Stimulated activated CD4-positive, alpha-beta T cell treated with anti-CD3 and anti-CD28 coated beads, Interleukin-12 subunit alpha, Interleukin-12 subunit beta, amount 100 ng/mL, for 4 hours (primary cell): ENCODE data around the gene PEAK3.

ENCODE experiments used
- DNase-seq: peaks from one replicate; pipeline ENCODE4 v3.0.0-alpha.2; 2020

PEAK3 gene

GRCh38 chr19:2249010-2249866 is 32.7 kb downstream of the PEAK3 start, which contains the start of gene AMH:
Gene AMH, plus strand, starts transcription at chr19:2249323. Its CDS starts 10 bp downstream, at chr19:2249333.
- DNase-seq = no peak

GRCh38 chr19:2248136-2249009 is 33.6 kb downstream of the PEAK3 start:
- DNase-seq = no peak

GRCh38 chr19:2247433-2248101 is 34.4 kb downstream of the PEAK3 start:
- DNase-seq = no peak

- DNase-seq = no peak
Measured at GRCh38 chr19:2246801-2247361, 35.1 kb downstream of the PEAK3 start.

GRCh38 chr19:2246014-2246620 is 35.9 kb downstream of the PEAK3 start:
- DNase-seq = no peak

GRCh38 chr19:2245273-2245672 is 36.7 kb downstream of the PEAK3 start:
- DNase-seq = no peak

GRCh38 chr19:2244486-2244885 is 37.5 kb downstream of the PEAK3 start:
- DNase-seq = no peak

- DNase-seq = no peak
Measured at GRCh38 chr19:2244125-2244411, 37.9 kb downstream of the PEAK3 start.

DNA sequence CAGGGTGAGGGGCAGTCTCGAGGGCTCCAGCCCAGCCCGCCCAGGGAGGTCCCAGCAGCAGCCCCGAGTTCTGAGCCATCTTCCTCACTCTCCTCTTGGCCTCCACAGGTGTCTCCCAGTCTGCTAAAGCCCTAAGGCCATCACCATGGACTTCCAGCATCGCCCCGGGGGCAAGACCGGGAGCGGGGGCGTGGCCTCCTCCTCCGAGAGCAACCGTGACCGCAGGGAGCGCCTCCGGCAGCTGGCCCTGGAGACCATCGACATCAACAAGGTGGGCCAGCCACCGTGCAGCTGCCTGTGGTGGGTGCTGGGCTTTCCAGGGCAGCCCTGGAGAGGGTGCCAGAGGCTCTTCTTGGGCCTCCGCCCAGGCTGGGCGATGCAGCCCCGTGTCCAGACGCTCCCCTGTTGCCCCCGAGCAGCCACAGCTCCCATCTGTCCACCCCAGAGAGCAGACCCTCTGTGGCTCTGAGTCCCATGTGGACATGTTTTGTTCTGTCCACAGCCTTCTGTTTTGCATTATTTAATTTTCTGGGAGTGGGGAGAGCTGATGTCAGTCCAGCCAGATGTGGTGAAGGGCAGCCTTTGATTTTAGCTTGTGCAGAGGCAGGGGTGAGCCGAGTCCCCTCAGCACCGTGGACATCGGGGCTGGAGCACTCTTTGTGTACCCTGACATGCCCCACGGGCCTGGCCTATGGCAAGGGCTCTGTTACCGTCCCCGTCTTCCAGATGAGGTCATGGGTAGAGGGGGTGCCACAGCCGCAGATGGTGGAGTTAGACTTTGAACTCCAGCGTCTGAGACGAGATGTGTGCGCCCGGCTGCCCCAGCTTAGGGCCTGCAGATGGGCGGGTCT is 38.5 kb downstream of the PEAK3 start:
- no peak for DNase-seq

DNA sequence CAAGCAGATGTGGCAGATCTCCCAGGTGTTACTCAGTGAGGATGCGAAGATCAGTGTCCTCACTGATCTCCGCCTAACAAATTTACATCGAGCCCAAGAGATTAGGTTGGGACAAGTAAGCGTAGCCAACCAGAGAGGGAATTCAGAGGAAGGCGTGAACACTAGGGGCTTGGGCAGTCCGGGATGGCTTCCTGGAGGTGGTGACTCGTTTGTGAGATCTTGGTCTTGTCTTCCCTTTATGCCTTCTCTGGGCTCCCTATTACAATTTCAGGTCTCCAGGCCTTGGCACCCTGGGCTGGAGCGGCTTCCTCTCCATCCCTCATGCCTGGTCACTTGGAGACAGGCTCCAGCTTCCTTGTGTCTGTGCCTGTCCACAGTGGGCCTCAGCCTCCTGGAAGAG is 39.2 kb downstream of the PEAK3 start:
- no peak for DNase-seq

DNA sequence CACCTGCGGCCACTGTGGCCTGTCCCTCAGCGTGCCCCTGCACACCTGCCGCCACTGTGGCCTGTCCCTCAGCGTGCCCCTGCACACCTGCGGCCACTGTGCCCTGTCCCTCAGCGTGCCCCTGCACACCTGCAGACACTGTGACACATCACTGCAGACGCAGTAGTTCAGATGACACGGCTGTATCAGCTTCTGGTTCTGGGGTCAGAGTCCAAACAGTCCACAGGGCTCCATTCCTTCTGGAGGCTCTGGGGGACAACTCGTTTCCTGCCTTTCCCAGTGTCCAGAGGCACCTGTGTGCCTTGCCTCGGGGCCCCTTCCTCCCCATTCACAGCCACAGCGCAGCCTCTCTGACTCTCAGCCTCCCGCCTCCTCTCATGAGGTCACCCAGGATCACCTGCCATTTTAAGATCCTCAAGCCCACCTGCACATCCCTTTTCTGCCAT is 39.9 kb downstream of the PEAK3 start:
- DNase-seq = no peak

DNA sequence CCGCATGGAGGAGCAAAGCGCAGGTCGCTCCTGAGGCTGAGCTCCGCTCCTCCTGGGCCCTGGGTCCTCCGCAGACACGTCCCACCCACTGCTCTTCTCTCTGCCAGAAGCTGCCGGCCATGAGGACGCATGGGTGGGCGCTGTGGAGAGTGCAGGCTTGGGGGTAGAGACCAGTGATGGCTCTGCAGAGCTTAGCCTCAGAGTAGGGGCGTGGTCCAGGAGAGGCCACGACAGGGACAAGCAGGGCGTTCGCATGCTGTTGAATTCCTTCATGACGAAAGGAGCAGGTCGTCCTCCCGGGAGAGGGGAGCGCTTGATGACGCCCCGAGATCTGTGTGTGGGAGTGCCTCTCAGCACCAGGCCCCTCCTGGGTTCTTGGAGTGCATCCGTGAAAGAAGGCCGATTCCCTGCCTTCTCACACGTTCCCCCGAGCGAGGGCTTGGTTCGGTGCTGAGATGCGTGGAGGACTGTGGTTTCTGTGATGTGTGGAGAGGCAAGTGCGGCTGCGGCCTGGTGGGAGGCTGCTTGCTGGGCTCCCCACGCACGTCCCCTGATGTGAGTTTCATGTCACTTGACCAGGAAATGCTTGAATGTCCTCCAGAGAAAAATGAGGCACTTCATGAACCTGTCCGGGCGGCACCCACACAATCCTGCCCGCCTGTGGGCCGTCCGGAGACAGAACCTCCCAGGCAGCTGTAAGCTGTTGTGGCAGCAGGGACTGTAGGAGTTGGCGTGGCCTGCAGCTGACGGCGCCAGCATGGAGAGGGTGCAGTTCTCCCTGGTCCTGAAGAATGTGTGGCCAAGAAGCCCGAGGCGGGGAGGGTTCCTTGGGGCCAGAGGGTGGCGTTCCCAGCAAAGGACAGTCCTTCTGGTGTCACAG is 40.9 kb downstream of the PEAK3 start:
- DNase-seq = no peak

- DNase-seq = no peak
Measured at GRCh38 chr19:2239771-2240770, 41.9 kb downstream of the PEAK3 start.

DNA sequence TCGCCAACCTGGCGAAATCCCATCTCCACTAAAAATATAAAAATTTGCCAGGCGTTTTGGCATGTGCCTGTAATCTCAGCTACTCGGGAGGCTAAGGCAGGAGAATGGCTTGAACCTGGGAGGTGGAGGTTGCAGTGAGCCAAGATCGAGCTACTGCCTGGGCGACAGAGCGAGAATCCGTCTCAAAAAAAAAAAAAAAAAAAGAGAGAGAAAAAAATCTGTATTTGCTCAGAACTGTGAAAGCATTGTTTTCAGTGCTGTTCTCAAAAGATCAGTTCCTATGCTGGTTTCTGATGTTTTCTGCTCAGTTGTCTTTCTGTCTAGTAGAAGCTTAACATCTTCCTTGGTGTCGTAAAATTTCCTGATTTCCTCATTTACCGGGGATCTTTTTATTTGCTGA is 42.8 kb downstream of the PEAK3 start:
- DNase-seq = no peak

- DNase-seq = no peak
Measured at GRCh38 chr19:2237869-2238153, 44.2 kb downstream of the PEAK3 start.

GRCh38 chr19:2237051-2237868 is 44.7 kb downstream of the PEAK3 start:
- DNase-seq = no peak

GRCh38 chr19:2236314-2237050 is 45.5 kb downstream of the PEAK3 start, which contains the start of the genes PLEKHJ1 and SF3A2:
Gene PLEKHJ1, minus strand, starts transcription at chr19:2236329. Its CDS starts 81 bp downstream, at chr19:2236248.
Gene SF3A2, plus strand, starts transcription at chr19:2236824. Its CDS starts 6,595 bp downstream, at chr19:2243419.
- DNase-seq = peak; percentile 97

- no peak for DNase-seq
Measured at GRCh38 chr19:2236064-2236313, 46.0 kb downstream of the PEAK3 start.
